Activated CD8-positive, alpha-beta memory T cell treated with anti-CD3 and anti-CD28 coated beads for 48 hours (primary cell): ENCODE data around the gene ARHGAP11A.

Experiments used
- DNase-seq, 3 experiments: peaks; one replicate each; pipeline ENCODE4 v3.0.0-alpha.2; 2020; ENCODE audit warnings: low read depth in 2 of 3, low spot score in 2 of 3

The ARHGAP11A gene

GRCh38 chr15:32656496-32656895 is 41.2 kb downstream of the ARHGAP11A start:
- DNase-seq: no peak

- no peak for DNase-seq
Measured at GRCh38 chr15:32657198-32657883, 42.0 kb downstream of the ARHGAP11A start.

GRCh38 chr15:32657941-32658340 is 42.6 kb downstream of the ARHGAP11A start:
- DNase-seq: no peak

- DNase-seq: no peak
Measured at GRCh38 chr15:32659340-32660155, 44.2 kb downstream of the ARHGAP11A start.

- DNase-seq: no peak
Measured at GRCh38 chr15:32663671-32664070, 48.4 kb downstream of the ARHGAP11A start.

- DNase-seq: no peak
Measured at GRCh38 chr15:32664796-32665195, 49.5 kb downstream of the ARHGAP11A start.

GRCh38 chr15:32667321-32667720 is 52.0 kb downstream of the ARHGAP11A start:
- no peak for DNase-seq

- no peak for DNase-seq
Measured at GRCh38 chr15:32668942-32669341, 53.6 kb downstream of the ARHGAP11A start.

- DNase-seq: no peak
Measured at GRCh38 chr15:32669896-32670611, 54.8 kb downstream of the ARHGAP11A start.

- DNase-seq: no peak
Measured at GRCh38 chr15:32670623-32671022, 55.3 kb downstream of the ARHGAP11A start.

GRCh38 chr15:32671339-32672325 is 56.3 kb downstream of the ARHGAP11A start:
- no peak for DNase-seq

- DNase-seq: no peak
Measured at GRCh38 chr15:32674681-32675080, 59.4 kb downstream of the ARHGAP11A start.

GRCh38 chr15:32675466-32675865 is 60.2 kb downstream of the ARHGAP11A start:
- DNase-seq: no peak

GRCh38 chr15:32676169-32676568 is 60.9 kb downstream of the ARHGAP11A start:
- DNase-seq: no peak

- no peak for DNase-seq
Measured at GRCh38 chr15:32677238-32677750, 62.0 kb downstream of the ARHGAP11A start.

GRCh38 chr15:32679298-32679690 is 64.0 kb downstream of the ARHGAP11A start:
- DNase-seq: no peak

- DNase-seq: no peak
Measured at GRCh38 chr15:32682569-32682968, 67.3 kb downstream of the ARHGAP11A start.

GRCh38 chr15:32682977-32683630 is 67.8 kb downstream of the ARHGAP11A start:
- DNase-seq: no peak

GRCh38 chr15:32683906-32684584 is 68.7 kb downstream of the ARHGAP11A start:
- DNase-seq: no peak
